ENCODE data around the gene PRORP. TPM values are rescaled to one million over a fixed set of nuclear protein-coding genes. Genes with fewer than 3 reads are reported as not detected.

PRORP gene
- total and polyA plus RNA-seq, 2 of the 8 experiments (the other 6 are each of a cell fraction or from before 2014, with no cell fraction given), result 30.0 to 44.8 TPM

DNA sequence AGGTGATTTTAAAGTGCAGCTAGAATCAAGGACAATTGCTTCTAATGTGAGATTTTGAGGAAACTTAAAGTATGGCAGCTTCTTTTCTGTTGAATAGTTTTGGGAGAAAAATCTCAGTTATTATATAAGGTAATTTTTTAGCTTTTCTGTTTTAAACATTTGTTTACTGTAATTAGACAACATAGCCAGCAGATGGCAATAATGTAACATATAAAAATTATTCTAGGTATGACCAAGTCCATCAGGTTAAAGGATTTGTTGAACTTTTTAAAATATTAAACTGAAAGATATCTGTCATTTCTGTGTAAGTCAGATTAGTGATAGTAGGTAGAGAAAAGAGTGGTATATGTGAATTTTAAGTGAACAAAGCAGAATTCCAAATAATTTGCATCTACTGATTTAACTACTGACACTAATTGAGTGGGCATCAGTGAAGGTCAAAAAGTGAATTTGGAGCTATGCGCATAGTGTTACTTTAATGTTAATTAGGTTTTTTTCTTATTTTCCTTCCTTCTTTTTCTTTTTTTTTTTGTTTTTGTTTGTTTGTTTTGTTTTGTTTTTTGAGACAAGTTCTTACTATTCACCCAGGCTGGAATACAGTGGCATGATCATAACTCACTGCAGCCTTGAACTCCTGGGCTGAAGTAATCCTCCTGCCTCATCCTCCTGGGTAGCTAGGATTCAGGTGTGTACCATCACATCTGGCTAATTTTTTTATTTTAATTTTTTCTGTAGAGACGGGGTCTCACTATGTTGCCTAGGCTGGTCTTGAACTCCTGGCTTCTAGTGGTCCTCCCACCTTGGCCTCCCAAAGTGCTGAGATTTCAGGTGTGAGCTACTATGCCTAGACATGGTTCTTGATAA, 18.6 kb downstream of the PRORP start:
- H2AK5ac ChIP-seq (ENCODE audit: low read depth, low read length), result no peak overlapping the region
- peaks cover 0 to 3% of the 10 kb centered on the region in 2 experiments; a peak in 1 of 4 replicates for H3K79me2 ChIP-seq (ENCODE audit: control insufficient read depth in 1 of 2, insufficient read depth in 2 of 2, low read length in 2 of 2)
- FAIRE-seq, result no peak
- H3K23ac ChIP-seq (ENCODE audit: insufficient read length), result no peak overlapping the region
- no peak overlapping the region for H3K9ac ChIP-seq (replicated peaks in 1 of 4; ENCODE audit: extremely low read depth in 1 of 4, low read depth in 3 of 4, low read length in 3 of 4)
- H3K4me2 ChIP-seq (ENCODE audit: insufficient read depth in 1 of 2, low read depth in 2 of 2, low read length in 2 of 2), result no peak overlapping the region
- no peak overlapping the region for H2BK12ac ChIP-seq (ENCODE audit: low read depth, low read length)
- WGBS, 2 experiments (ENCODE audit: extremely low coverage in 1 of 2, insufficient coverage in 1 of 2, insufficient read length in 1 of 2, insufficient replicate concordance in 2 of 2, low coverage in 1 of 2, low lambda C conversion rate in 2 of 2, missing lambda C conversion rate in 1 of 2), result 97% methylated on average over 2 of the region's 2 CpGs; no CpG with 5 or more reads in 1 of the 2 experiments
- CTCF ChIA-PET (ENCODE audit: partially characterized antibody), result interaction anchor here (0.6 to 10.8 kb wide), 38 partner anchors 8 to 553 kb away, joined by 3 to 198 read pairs (median 4); partner anchors contain the start of genes PPP2R3C and PRORP
- H2BK15ac ChIP-seq (ENCODE audit: low read length), result no peak overlapping the region
- no peak overlapping the region for H3K27ac ChIP-seq (ENCODE audit: low read depth, low read length)
- no peaks in the 10 kb centered on the region; the same call in none of the 2 replicates for H3K79me1 ChIP-seq (ENCODE audit: low read depth, low read length)
- H2BK20ac ChIP-seq (ENCODE audit: low read length), result no peak overlapping the region
- POLR2A ChIA-PET (ENCODE audit: partially characterized antibody), result interaction anchor here (0.6 to 2.3 kb wide), 5 partner anchors 19 to 714 kb away, joined by 3 to 6 read pairs (median 3); partner anchors contain the start of genes PPP2R3C and PRORP
- TF ChIP-seq, protein P1, sequence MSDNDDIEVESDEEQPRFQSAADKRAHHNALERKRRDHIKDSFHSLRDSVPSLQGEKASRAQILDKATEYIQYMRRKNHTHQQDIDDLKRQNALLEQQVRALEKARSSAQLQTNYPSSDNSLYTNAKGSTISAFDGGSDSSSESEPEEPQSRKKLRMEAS (IDR thresholded peaks at IDR 0.05), result no peak
- TF ChIP-seq, protein P2, sequence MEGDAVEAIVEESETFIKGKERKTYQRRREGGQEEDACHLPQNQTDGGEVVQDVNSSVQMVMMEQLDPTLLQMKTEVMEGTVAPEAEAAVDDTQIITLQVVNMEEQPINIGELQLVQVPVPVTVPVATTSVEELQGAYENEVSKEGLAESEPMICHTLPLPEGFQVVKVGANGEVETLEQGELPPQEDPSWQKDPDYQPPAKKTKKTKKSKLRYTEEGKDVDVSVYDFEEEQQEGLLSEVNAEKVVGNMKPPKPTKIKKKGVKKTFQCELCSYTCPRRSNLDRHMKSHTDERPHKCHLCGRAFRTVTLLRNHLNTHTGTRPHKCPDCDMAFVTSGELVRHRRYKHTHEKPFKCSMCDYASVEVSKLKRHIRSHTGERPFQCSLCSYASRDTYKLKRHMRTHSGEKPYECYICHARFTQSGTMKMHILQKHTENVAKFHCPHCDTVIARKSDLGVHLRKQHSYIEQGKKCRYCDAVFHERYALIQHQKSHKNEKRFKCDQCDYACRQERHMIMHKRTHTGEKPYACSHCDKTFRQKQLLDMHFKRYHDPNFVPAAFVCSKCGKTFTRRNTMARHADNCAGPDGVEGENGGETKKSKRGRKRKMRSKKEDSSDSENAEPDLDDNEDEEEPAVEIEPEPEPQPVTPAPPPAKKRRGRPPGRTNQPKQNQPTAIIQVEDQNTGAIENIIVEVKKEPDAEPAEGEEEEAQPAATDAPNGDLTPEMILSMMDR (IDR thresholded peaks at IDR 0.05; ENCODE audit: control extremely low read depth in 1 of 3, insufficient read depth in 1 of 3, low read depth in 1 of 3, low read length in 3 of 3), result peak in 1 of 3 experiments; percentile 12; a peak in 1 of 4 replicates
- peak in 1 of 2 experiments; percentile 51; a peak in 3 of 4 replicates for TF ChIP-seq RAD21 (IDR thresholded peaks at IDR 0.05 in 1 of 2, conservative IDR thresholded peaks at IDR 0.05 in 1 of 2; ENCODE audit: low read depth in 2 of 2, low read length in 2 of 2)
- H2BK120ac ChIP-seq (replicated peaks; ENCODE audit: low read depth, low read length), result no peak overlapping the region
- H3K23me2 ChIP-seq (ENCODE audit: low read depth, low read length), result no peaks in the 10 kb centered on the region
- no peak overlapping the region for H3K18ac ChIP-seq (ENCODE audit: extremely low read depth, low read length)
- no peak overlapping the region for H3K56ac ChIP-seq (replicated peaks; ENCODE audit: insufficient read length, low read depth, low read length)
- H2AFZ ChIP-seq (ENCODE audit: low read length), result no peak overlapping the region
- no peak overlapping the region for H2BK5ac ChIP-seq (ENCODE audit: low read depth, low read length)
- no peak overlapping the region for H4K5ac ChIP-seq (ENCODE audit: insufficient read length, low read depth, low read length)
- DNase-seq (ENCODE audit: low read depth in 1 of 2, low spot score in 2 of 2), result no peak
- H3K14ac ChIP-seq (ENCODE audit: insufficient read length), result no peak overlapping the region
- no peaks in the 10 kb centered on the region; a peak in 1 of 7 replicates for H3K4me1 ChIP-seq (replicated peaks in 1 of 4; ENCODE audit: control insufficient read depth in 3 of 4, insufficient read depth in 4 of 4, low read length in 3 of 4)
- no peak overlapping the region for H4K91ac ChIP-seq (replicated peaks; ENCODE audit: insufficient read length, low read length)
- H4K8ac ChIP-seq (ENCODE audit: extremely low read depth, insufficient read depth, low read length), result no peak overlapping the region
- H3K27me3 ChIP-seq (replicated peaks in 1 of 4; ENCODE audit: control insufficient read depth in 3 of 4, extremely low read depth in 1 of 4, insufficient read depth in 3 of 4, low read length in 3 of 4), result no peaks in the 10 kb centered on the region
- no peak overlapping the region for H3K4me3 ChIP-seq (ENCODE audit: extremely low read depth in 1 of 4, insufficient read depth in 2 of 4, low read depth in 3 of 4, low read length in 4 of 4)
- no peaks in the 10 kb centered on the region for H4K20me1 ChIP-seq (replicated peaks in 1 of 2; ENCODE audit: control insufficient read depth in 1 of 2, insufficient read depth in 2 of 2, low read length in 2 of 2)
- no peak overlapping the region for H3K4ac ChIP-seq (replicated peaks; ENCODE audit: insufficient read length, low read depth, low read length)
- no peaks in the 10 kb centered on the region for H3K9me3 ChIP-seq (ENCODE audit: insufficient read depth in 2 of 2, low read depth in 1 of 2, low read length in 1 of 2)
- H3K36me3 ChIP-seq (ENCODE audit: control insufficient read depth in 2 of 4, insufficient read depth in 4 of 4, low read length in 3 of 4), result peaks cover 0 to 10% (median 0%) of the 10 kb centered on the region in 4 experiments; a peak in 3 of 8 replicates

Data from H1 (cell line).